Endothelial cell of umbilical vein (primary cell): ENCODE measurements around the gene GNAT1.

Source experiments
- CTCF ChIP-seq, 2 donors: IDR thresholded peaks; 1 replicate in 1 of 2; 2 replicates in 1 of 2; pipeline ENCODE4 v1.5.1; 2011; ENCODE audit warnings: low read length in 2 of 2, mild to moderate bottlenecking in 2 of 2, moderate library complexity in 2 of 2, control low read depth in 1 of 2, inconsistent platforms in 1 of 2, low read depth in 1 of 2; ENCODE audit not compliant: insufficient read depth in 1 of 2; ENCODE audit errors: extremely low read depth in 1 of 2
- EZH2 ChIP-seq: IDR thresholded peaks from 2 replicates; pipeline ENCODE4 v1.6.1; 2012; ENCODE audit warnings: borderline replicate concordance, low read depth, mild to moderate bottlenecking, moderate library complexity, low read length, inconsistent platforms; ENCODE audit not compliant: severe bottlenecking
- GATA2 ChIP-seq: IDR thresholded peaks from 2 replicates; pipeline ENCODE4 v1.7.0; 2011; ENCODE audit warnings: low read depth, mild to moderate bottlenecking, moderate library complexity, mixed read lengths, low read length; ENCODE audit not compliant: insufficient read length, insufficient read depth
- MAX ChIP-seq: IDR thresholded peaks from 2 replicates; pipeline ENCODE4 v1.6.1; 2011; ENCODE audit not compliant: insufficient read depth, insufficient read length
- MYC ChIP-seq: IDR thresholded peaks from one replicate; pipeline ENCODE4 v1.6.1; 2011; ENCODE audit warnings: mild to moderate bottlenecking, low read depth, low read length
- POLR2A ChIP-seq: IDR thresholded peaks from 2 replicates; pipeline ENCODE4 v1.6.1; 2012; ENCODE audit warnings: low read depth, mild to moderate bottlenecking, control low read depth, low read length
- POLR2AphosphoS5 ChIP-seq: IDR thresholded peaks from 2 replicates; pipeline ENCODE4 v1.6.1; 2012; ENCODE audit warnings: low read depth, mild to moderate bottlenecking, control low read depth, low read length, moderate library complexity; ENCODE audit not compliant: insufficient read depth

GRCh38 chr3:50215529-50215928 is 24.1 kb downstream of the GNAT1 start:
- TF ChIP-seq POLR2AphosphoS5 = no peak
- TF ChIP-seq POLR2A = no peak
- TF ChIP-seq CTCF (IDR thresholded peaks at IDR 0.05; ENCODE audit: extremely low read depth in 1 of 2, insufficient read depth in 1 of 2, low read depth in 1 of 2, low read length in 2 of 2) = no peak
- no peak for TF ChIP-seq MYC
- no peak for TF ChIP-seq EZH2
- no peak for TF ChIP-seq GATA2
- TF ChIP-seq MAX = no peak
